Cardiac muscle cell (in vitro differentiated cells and primary cell): ENCODE results near the gene CUL4A. TPM values are rescaled to one million over a fixed set of nuclear protein-coding genes. Genes with fewer than 3 reads are reported as not detected.

Source experiments
- DNase-seq, 2 donors: peaks; one replicate each; pipeline versions ENCODE4 v3.0.0 to v3.0.0-alpha.2; 2010 to 2017; ENCODE audit warnings: low read depth in 1 of 2, low spot score in 1 of 2
- H3K27ac ChIP-seq: fragments of 200-600 bp; sonication (generic); 2 replicates; pipeline ENCODE4 v1.5.1; 2016
- H3K27me3 ChIP-seq: fragments of 200-600 bp; sonication (generic); 2 replicates; pipeline ENCODE4 v1.6.0; 2016; ENCODE audit warnings: control low read depth
- H3K36me3 ChIP-seq: fragments of 200-600 bp; sonication (generic); 2 replicates; pipeline ENCODE4 v1.5.1; 2016; ENCODE audit warnings: control low read depth
- H3K4me1 ChIP-seq: fragments of 200-600 bp; sonication (generic); 2 replicates; pipeline ENCODE4 v1.8.1; 2017; ENCODE audit warnings: low read depth, mild to moderate bottlenecking, mixed run types
- H3K4me3 ChIP-seq: fragments of 200-600 bp; sonication (generic); 2 replicates; pipeline ENCODE4 v1.5.1; 2016; ENCODE audit warnings: mild to moderate bottlenecking
- H3K9me3 ChIP-seq: fragments of 200-600 bp; sonication (generic); 2 replicates; pipeline ENCODE4 v1.5.1; 2017; ENCODE audit warnings: low read depth, mild to moderate bottlenecking, control low read depth
- polyA plus RNA-seq: library from polyadenylated mRNA; unstranded; fragments of >200 nt; fragmentation: Nextera tagmentation; extraction: Ambion mirVana; gene quantifications from 2 replicates; pipeline ENCODE4 v1.2.1, GENCODE V29; 2016
- total RNA-seq: library from RNA; depleted of rRNA; stranded (reverse); fragments of >200 nt; gene quantifications from 2 replicates; pipeline ENCODE4 v1.2.3, GENCODE V29; 2016
- TF ChIP-seq, protein P1 (sequence below): IDR thresholded peaks from 2 replicates; pipeline ENCODE4 v1.5.1; 2012; ENCODE audit warnings: low read depth, mild to moderate bottlenecking, low read length

CUL4A gene
- total and polyA plus RNA-seq, 2 experiments from 2014 or later, result 57.7 to 89.3 TPM

DNA sequence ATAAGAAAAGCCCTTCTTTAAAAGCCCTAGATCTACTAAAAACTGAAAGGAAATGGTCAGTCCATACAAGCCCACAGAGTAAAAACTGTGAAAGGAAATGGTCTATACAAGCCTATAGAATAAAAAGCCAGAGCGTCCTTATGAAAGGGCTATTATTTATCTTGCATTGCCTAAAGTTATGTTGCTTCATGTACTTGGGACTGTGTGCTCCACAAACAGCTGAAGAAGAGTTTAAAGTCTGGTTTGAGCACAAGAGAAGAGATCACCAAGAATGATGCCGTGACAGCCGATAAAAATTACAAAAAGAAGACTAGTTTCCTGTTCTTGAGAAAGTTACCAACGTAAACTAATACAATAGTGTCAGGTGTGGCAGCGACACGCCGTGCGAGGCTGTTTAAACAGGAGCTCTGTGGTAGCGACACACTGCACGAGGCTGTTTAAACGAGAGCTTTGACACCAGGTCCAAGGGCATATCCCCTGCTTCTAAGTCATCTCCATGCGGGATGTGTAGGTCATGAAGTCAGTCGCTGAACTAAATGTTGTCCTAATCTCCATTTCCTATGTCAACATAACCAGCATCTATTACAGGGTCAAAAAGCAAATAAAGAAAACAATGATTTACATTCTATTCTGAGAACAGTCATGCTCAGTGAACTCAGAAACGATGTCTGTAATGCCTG lies 25.8 kb upstream of the CUL4A start:
- TF ChIP-seq, protein P1, sequence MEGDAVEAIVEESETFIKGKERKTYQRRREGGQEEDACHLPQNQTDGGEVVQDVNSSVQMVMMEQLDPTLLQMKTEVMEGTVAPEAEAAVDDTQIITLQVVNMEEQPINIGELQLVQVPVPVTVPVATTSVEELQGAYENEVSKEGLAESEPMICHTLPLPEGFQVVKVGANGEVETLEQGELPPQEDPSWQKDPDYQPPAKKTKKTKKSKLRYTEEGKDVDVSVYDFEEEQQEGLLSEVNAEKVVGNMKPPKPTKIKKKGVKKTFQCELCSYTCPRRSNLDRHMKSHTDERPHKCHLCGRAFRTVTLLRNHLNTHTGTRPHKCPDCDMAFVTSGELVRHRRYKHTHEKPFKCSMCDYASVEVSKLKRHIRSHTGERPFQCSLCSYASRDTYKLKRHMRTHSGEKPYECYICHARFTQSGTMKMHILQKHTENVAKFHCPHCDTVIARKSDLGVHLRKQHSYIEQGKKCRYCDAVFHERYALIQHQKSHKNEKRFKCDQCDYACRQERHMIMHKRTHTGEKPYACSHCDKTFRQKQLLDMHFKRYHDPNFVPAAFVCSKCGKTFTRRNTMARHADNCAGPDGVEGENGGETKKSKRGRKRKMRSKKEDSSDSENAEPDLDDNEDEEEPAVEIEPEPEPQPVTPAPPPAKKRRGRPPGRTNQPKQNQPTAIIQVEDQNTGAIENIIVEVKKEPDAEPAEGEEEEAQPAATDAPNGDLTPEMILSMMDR, result no peak
- peaks cover 21% of the 10 kb centered on the region for H3K4me1 ChIP-seq
- peaks cover 21% of the 10 kb centered on the region for H3K36me3 ChIP-seq

DNA sequence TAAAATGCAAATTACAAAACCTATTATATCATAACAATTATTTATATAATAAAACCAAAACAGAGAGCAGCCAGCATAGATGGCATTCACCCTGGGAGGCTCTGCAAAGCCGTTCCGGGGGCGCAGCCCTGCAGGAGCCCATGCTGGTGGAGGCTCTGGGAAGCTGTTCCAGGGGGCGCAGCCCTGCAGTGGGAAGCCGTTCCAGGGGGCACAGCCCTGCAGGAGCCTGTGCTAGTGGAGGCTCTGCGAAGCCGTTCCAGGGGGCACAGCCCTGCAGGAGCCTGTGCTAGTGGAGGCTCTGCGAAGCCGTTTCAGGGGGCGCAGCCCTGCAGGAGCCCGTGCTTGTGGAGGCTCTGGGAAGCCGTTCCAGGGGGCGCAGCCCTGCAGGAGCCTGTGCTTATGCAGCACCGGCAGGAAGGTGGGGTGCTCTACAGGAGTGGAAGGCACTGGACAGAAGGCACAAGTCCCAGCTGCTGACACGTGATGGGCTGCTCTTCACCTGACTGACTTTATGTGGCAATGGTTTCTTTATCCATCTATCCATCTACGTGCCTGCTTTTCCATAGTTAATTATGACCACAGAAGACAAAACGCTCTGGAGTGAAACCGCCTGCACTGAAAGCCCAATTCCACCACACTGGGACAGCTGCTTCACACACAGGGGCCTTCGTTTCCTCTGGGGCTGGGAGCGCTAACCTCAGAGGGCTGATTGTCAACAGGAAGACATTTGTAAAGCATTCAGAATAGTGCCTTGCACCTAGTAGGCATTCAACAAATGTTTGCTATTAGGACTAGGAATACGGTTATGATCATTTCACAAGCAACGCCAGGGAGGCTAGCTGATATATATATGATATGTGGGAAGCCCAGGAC lies 24.6 kb upstream of the CUL4A start:
- H3K27ac ChIP-seq, result no peak overlapping the region
- H3K4me1 ChIP-seq, result peaks cover 11% of the 10 kb centered on the region
- H3K27me3 ChIP-seq, result no peaks in the 10 kb centered on the region
- TF ChIP-seq, protein P1, result no peak
- H3K4me3 ChIP-seq, result no peak overlapping the region
- peaks cover 21% of the 10 kb centered on the region for H3K36me3 ChIP-seq
- no peaks in the 10 kb centered on the region for H3K9me3 ChIP-seq
- no peak for DNase-seq

More for the DNA sequence above, 25.8 kb upstream of the CUL4A start:
- Histone ChIP-seq H3K9me3 (no peaks in the 10 kb centered on the region), H3K27ac (no peak overlapping the region), H3K4me3 (no peak overlapping the region), H3K27me3 (no peaks in the 10 kb centered on the region)
- no peak for DNase-seq

DNA sequence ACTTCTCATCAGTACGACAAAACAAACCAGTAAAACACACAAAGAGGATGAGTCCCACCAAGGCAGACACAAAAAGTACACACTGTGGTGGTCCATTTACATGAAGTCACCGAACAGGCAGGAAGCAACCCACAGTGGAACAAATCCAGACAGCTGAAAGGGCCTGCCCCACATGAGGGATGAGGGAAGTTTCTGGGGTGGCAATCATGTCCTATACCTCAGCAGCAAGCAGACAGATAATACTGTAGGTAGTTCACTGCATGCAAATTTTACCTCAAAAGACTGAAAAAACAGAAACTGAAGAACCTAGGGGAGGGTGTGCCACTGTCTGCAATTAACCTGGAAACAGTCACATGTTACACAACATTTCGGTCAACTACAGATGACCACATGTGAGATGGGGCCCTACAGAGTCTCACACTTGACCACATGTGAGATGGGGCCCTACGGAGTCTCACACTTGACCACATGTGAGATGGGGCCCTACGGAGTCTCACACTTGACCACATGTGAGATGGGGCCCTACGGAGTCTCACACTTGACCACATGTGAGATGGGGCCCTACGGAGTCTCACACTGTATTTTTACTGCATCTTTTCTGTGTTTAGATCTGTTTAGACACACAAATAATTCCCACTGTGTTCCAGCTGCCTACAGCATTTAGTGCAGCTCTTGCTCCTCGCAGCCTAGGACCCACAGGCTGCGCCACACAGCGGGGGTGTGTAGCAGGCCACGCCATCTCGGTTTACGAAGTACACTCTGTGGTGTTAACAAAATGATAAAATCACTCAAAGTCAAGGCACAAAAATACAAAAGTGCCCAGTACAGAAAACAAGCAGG lies 23.1 kb upstream of the CUL4A start:
- no peaks in the 10 kb centered on the region for H3K27me3 ChIP-seq
- TF ChIP-seq, protein P1, result no peak
- no peak overlapping the region for H3K27ac ChIP-seq
- H3K4me3 ChIP-seq, result no peak overlapping the region
- no peaks in the 10 kb centered on the region for H3K4me1 ChIP-seq
- H3K9me3 ChIP-seq, result no peaks in the 10 kb centered on the region
- DNase-seq, result no peak
- peaks cover 19% of the 10 kb centered on the region for H3K36me3 ChIP-seq

DNA sequence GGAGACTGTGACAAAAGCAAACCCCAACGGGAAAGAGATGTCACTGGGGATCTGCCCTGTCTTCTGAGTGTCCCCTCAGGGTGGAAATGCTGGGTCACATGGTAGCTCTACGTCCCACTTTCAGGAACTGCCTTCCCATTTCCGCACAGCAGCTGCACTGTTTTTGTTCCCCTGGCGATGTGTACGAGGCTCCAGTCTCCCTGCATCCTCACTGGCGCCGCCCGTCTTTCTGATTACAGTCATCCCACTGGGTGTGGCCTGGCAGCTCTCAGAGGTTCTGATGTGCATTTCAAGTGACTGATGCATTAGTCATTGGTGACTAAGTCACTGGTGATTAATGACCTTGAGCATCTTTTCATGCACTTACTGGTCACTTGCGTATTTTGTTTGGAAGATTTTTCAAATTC lies 22.1 kb upstream of the CUL4A start:
- peak in 1 of 2 donors; percentile 98 for DNase-seq
- H3K27me3 ChIP-seq, result no peaks in the 10 kb centered on the region
- peaks cover 19% of the 10 kb centered on the region for H3K36me3 ChIP-seq
- TF ChIP-seq, protein P1, result peak; percentile 9
- H3K27ac ChIP-seq, result no peak overlapping the region
- no peaks in the 10 kb centered on the region for H3K4me1 ChIP-seq
- no peak overlapping the region for H3K4me3 ChIP-seq
- H3K9me3 ChIP-seq, result no peaks in the 10 kb centered on the region
